ENCODE measurements around the gene SLC6A3.

DNA sequence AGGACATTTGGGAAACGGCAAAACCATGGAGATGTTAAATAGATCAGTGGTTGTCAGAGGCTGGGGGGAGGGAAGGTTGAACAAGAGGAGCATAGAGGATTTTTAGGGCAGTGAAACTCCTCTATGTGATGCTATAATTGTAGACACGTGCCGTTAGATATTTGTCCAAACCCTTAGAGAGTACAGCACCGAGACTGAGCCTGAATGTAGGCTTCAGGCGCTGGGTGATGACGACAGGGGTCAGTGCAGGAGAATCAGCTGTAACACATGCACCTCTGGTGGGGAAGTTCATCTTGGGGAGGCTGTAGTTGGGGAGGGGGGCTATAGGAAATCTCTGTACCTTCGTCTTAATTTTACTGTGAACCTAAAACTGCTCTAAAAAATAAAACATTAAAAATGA, 78.1 kb downstream of the SLC6A3 start:
- TF ChIP-seq, protein P1, sequence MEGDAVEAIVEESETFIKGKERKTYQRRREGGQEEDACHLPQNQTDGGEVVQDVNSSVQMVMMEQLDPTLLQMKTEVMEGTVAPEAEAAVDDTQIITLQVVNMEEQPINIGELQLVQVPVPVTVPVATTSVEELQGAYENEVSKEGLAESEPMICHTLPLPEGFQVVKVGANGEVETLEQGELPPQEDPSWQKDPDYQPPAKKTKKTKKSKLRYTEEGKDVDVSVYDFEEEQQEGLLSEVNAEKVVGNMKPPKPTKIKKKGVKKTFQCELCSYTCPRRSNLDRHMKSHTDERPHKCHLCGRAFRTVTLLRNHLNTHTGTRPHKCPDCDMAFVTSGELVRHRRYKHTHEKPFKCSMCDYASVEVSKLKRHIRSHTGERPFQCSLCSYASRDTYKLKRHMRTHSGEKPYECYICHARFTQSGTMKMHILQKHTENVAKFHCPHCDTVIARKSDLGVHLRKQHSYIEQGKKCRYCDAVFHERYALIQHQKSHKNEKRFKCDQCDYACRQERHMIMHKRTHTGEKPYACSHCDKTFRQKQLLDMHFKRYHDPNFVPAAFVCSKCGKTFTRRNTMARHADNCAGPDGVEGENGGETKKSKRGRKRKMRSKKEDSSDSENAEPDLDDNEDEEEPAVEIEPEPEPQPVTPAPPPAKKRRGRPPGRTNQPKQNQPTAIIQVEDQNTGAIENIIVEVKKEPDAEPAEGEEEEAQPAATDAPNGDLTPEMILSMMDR (IDR thresholded peaks at IDR 0.05), result no peak
- no peak for TF ChIP-seq POLR2A (IDR thresholded peaks at IDR 0.05)

All from uterus (tissue), 2 donors.